Parathyroid adenoma (tissue), 2 donors: ENCODE results near the gene TP53BP1.

ENCODE experiments used
- H2AFZ ChIP-seq: fragments of 300-600 bp; sonication (generic); one replicate; pipeline ENCODE4 v1.7.0; 2017; ENCODE audit warnings: antibody characterized with exemption, mild to moderate bottlenecking
- H3K27ac ChIP-seq: fragments of 300-600 bp; sonication (generic); one replicate; pipeline ENCODE4 v1.7.0; 2017
- H3K27me3 ChIP-seq: fragments of 300-600 bp; sonication (generic); one replicate; pipeline ENCODE4 v1.7.0; 2017; ENCODE audit warnings: low read length; ENCODE audit not compliant: control insufficient read depth, insufficient read depth
- H3K36me3 ChIP-seq: fragments of 300-600 bp; sonication (generic); one replicate; pipeline ENCODE4 v1.7.0; 2017; ENCODE audit warnings: low read length; ENCODE audit not compliant: control insufficient read depth, insufficient read depth
- H3K4me1 ChIP-seq: fragments of 300-600 bp; sonication (generic); one replicate; pipeline ENCODE4 v1.7.0; 2017; ENCODE audit warnings: control low read depth
- H3K4me2 ChIP-seq: fragments of 300-600 bp; sonication (generic); one replicate; pipeline ENCODE4 v1.7.0; 2017; ENCODE audit warnings: low read length
- H3K4me3 ChIP-seq: fragments of 300-600 bp; sonication (generic); one replicate; pipeline ENCODE4 v1.7.0; 2017; ENCODE audit warnings: low read depth, low read length
- H3K79me2 ChIP-seq: fragments of 300-600 bp; sonication (generic); one replicate; pipeline ENCODE4 v1.7.0; 2017; ENCODE audit warnings: control low read depth
- H3K9ac ChIP-seq: fragments of 300-600 bp; sonication (generic); one replicate; pipeline ENCODE4 v1.7.0; 2017; ENCODE audit warnings: mild to moderate bottlenecking
- H3K9me3 ChIP-seq: fragments of 300-600 bp; sonication (generic); one replicate; pipeline ENCODE4 v1.7.0; 2017; ENCODE audit warnings: low read length; ENCODE audit not compliant: control insufficient read depth
- CTCF ChIP-seq: fragments of 300-600 bp; sonication (generic); IDR thresholded peaks from one replicate; pipeline ENCODE4 v1.7.0; 2017; ENCODE audit warnings: antibody characterized with exemption, mild to moderate bottlenecking
- donor health status: primary hyperparathyroidism.

TP53BP1 gene

GRCh38 chr15:43390723-43391122, 102.2 kb downstream of the TP53BP1 start:
- H3K79me2 ChIP-seq: no peaks in the 10 kb centered on the region
- H3K4me1 ChIP-seq: no peaks in the 10 kb centered on the region
- no peak overlapping the region for H3K9ac ChIP-seq
- H3K4me2 ChIP-seq: no peak overlapping the region
- no peak overlapping the region for H3K4me3 ChIP-seq
- no peak overlapping the region for H3K27ac ChIP-seq
- no peaks in the 10 kb centered on the region for H3K9me3 ChIP-seq
- H3K36me3 ChIP-seq: no peaks in the 10 kb centered on the region
- no peak overlapping the region for H2AFZ ChIP-seq
- TF ChIP-seq CTCF: no peak
- H3K27me3 ChIP-seq: no peaks in the 10 kb centered on the region

GRCh38 chr15:43383070-43383469, 109.9 kb downstream of the TP53BP1 start:
- H3K27ac ChIP-seq: no peak overlapping the region
- no peaks in the 10 kb centered on the region for H3K36me3 ChIP-seq

GRCh38 chr15:43382310-43382709, 110.6 kb downstream of the TP53BP1 start:
- H3K9me3 ChIP-seq: no peaks in the 10 kb centered on the region
- no peak overlapping the region for H3K27ac ChIP-seq
- no peaks in the 10 kb centered on the region for H3K36me3 ChIP-seq
- H3K27me3 ChIP-seq: no peaks in the 10 kb centered on the region
- no peak for TF ChIP-seq CTCF
- H3K79me2 ChIP-seq: no peaks in the 10 kb centered on the region
- no peak overlapping the region for H3K4me2 ChIP-seq
- no peak overlapping the region for H2AFZ ChIP-seq
- no peak overlapping the region for H3K9ac ChIP-seq
- H3K4me3 ChIP-seq: no peak overlapping the region
- no peaks in the 10 kb centered on the region for H3K4me1 ChIP-seq

More at GRCh38 chr15:43383070-43383469, 109.9 kb downstream of the TP53BP1 start:
- no peak for TF ChIP-seq CTCF
- H3K9ac ChIP-seq: no peak overlapping the region
- no peak overlapping the region for H2AFZ ChIP-seq
- no peaks in the 10 kb centered on the region for H3K27me3 ChIP-seq
- H3K79me2 ChIP-seq: no peaks in the 10 kb centered on the region
- no peak overlapping the region for H3K4me3 ChIP-seq
- H3K9me3 ChIP-seq: no peaks in the 10 kb centered on the region
- H3K4me1 ChIP-seq: no peaks in the 10 kb centered on the region
- H3K4me2 ChIP-seq: no peak overlapping the region

GRCh38 chr15:43378601-43379000, 114.4 kb downstream of the TP53BP1 start:
- Histone ChIP-seq H3K27me3 (no peaks in the 10 kb centered on the region), H3K36me3 (no peaks in the 10 kb centered on the region), H3K79me2 (no peaks in the 10 kb centered on the region), H3K4me1 (no peaks in the 10 kb centered on the region), H2AFZ (no peak overlapping the region), H3K4me2 (no peak overlapping the region), H3K27ac (no peak overlapping the region), H3K9ac (no peak overlapping the region), H3K9me3 (no peaks in the 10 kb centered on the region), H3K4me3 (no peak overlapping the region)
- TF ChIP-seq CTCF: no peak

- Histone ChIP-seq H3K4me1 (peaks cover 5% of the 10 kb centered on the region), H3K79me2 (no peaks in the 10 kb centered on the region), H3K27ac (no peak overlapping the region), H3K9ac (no peak overlapping the region), H3K4me3 (no peak overlapping the region), H2AFZ (no peak overlapping the region), H3K27me3 (no peaks in the 10 kb centered on the region), H3K9me3 (no peaks in the 10 kb centered on the region), H3K4me2 (no peak overlapping the region), H3K36me3 (no peaks in the 10 kb centered on the region)
- TF ChIP-seq CTCF: peak; percentile 31
Observed at GRCh38 chr15:43376017-43376705, 116.8 kb downstream of the TP53BP1 start.
